HG02885 (cell line): Measurements from ENCODE around the gene FBLN2.
"Not testable (repeated sequence)": the region's sequence is repeated elsewhere in the genome, so short reads cannot be mapped to it uniquely, and the experiment has no call there.

Experiments
- ATAC-seq: cut with Tn5 transposase; IDR thresholded peaks from one replicate; pipeline ENCODE4 v1.9.1; 2021; ENCODE audit warnings: mild to moderate bottlenecking; ENCODE audit not compliant: unreplicated experiment, poor library complexity

Gene FBLN2

DNA sequence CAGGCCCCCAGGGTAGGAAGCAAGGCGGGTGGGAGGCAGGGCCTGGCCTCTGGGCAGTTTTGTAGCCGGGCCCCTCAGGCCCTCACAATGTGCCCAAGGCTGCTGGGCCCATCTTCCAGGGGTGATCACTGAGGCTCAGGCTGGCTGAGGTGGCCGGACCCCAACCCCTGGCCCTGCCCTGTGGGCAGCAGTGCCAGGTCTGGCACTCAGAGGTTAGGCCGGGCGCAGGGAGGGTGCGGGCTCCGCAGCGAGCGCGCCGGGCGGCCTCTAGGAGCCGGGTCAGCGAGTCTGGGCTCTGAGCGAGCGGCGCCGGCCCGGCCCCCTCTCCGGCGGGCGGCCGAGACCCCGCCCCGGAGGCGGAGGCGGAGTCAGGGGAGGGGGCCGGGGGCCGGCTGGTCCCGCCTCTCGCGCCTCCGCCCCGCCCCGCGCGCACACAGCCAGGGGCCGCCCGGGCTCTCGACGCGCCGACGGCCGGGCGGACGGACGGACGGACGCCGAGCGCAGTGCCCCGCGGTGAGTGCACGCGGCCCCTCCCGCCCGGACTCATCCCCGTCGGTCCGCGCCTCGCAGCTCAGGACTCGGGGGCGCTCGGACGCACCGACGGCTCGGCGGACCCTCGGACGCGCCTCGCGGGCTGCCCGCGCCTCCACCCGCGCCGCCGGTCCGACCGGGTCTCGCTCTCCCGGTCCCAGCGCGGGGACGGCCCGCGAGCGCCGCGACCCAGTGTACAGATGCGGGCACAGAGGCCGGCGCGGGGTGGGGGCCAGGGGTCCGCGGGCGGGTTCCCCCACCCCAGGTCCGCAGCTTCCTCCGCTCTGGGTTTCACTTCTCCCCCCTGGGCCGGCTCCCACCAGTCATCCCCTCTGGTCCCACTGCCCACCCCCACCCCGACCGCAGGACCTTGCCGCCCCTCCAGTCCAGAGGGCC lies at the start of gene FBLN2:
Gene FBLN2, plus strand, starts transcription at position 430 of the 927 bp plus-strand sequence. CDS start 21,231 bp downstream, outside the sequence.
- no peak for ATAC-seq

DNA sequence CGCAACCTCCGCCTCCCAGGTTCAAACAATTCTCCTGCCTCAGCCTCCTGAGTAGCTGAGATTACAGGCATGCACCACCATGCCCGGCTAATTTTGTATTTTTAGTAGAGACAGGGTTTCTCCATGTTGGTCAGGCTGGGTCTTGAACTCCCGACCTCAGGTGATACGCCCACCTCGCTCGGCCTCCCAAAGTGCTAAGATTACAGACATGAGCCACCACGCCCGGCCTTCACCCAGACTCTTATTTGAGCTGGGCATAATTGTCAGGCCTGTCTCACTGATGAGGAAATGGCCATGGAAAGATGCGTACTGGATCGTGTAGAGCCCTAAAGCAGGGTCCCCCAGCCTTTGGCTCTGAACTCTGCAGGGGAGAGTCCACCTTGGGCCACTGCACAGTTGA lies 49.7 kb upstream of the FBLN2 start:
- ATAC-seq: not testable (repeated sequence)

DNA sequence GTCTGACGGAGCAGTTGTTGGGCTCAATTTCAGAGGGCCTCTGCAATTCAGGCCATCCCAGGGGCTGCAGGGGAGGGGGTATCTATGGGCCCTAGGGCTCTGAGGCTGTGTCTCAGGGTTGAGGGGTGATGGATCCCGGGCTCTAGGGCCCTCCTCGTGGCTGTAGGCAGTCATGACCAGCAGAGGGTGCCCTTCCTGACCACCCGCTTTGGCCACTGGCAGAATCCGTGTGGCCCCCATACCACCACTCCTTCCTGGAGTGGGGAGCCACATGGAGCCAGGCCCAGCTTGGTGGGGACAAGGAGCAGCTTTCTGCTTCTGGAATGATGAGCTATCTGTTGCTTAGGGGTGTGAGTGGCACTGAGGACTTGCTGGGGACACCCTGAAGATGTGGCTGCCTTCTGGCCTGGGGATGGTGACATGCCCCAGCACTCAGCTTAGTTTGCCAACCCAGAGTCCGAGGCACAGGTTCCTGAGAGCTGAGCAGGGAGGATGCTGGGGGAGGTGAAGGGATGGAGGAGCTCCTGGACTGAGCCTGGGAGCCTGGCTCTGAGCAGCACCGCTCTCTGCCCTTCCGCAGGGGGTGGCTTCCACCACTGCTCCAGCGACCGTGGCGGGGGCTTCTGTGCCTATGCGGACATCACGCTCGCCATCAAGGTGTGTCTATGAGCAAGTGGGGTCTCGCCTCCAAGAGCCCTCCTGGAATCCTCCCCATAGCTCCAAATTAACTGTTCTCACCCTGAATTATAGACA lies 48.6 kb upstream of the FBLN2 start:
- peak; percentile 35 for ATAC-seq

DNA sequence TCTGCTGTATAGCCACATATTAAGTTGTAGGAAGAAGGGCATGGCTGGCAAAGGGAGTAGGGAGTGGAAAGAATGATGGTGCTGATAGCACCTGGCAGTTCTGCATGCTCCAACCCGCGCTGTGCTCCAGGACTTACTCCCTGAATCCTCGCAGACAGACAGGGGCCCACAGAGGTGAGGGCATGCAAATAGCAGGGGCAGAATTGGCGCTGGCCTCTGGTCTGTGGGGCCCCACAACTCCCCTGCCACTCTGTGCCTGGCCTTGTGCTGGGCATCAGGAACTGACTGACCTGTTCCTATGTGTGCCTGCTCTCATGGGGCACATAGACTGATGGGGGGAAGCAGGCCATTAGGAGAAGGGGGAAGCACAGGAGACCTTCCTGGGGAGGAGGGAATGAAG lies 47.9 kb upstream of the FBLN2 start:
- ATAC-seq: no peak

DNA sequence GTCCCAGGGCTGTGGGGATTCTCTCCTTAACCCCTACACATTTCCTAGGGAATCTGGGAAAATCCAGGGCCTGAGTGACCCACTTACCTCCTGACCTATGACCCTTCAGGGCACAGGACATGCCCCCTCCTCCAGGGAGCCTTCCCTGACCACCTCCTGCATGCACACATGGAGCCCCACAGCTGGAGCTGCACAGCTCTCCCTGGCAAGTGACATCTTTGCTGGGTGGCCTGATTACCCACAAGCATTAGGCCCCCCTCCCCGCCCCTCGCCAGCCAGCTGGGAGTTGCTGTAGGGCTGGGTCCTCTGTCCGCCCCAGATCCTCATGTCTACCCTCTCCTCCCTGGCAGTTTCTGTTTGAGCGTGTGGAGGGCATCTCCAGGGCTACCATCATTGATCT lies 47.4 kb upstream of the FBLN2 start:
- ATAC-seq: no peak

DNA sequence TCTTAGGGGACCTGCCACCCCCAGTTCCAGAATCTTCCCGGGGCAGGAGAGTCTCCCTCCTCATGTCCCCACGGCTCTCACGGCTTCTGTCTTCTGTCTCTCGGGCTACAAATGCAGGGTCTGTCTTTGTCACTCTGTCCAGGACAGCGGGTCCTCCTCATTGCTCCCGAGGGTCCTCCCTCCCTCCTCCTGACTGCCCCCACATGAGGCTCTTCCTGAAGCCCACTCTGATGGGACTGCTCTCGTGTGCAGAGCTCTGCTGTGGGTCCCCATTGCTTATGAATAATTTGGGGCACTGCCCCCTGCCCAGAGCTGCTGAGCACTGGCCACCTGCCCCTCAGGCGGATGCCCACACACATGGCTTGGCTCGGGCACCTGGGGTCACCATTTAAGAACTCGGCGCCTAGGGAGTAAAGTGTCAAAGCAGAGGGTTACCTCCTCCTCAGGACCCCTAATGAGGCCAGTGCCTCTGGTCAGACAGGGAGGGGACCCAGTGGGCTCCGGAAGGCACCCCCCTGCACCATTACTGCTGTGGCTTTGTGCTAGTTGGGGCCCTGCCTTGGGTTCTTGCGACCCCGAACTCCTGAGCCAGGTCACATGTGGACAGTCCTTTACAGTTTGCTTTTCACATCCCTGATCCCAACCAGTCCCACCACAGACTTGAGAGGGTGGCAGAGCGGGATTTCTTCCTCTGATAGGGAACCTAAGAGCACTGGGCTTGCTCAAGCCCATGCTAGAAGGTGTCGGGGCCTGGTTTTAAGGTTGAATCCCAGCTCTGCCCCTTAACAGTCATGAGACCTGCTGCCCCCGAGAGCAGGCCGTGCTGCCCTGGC lies 46.8 kb upstream of the FBLN2 start:
- no peak for ATAC-seq

DNA sequence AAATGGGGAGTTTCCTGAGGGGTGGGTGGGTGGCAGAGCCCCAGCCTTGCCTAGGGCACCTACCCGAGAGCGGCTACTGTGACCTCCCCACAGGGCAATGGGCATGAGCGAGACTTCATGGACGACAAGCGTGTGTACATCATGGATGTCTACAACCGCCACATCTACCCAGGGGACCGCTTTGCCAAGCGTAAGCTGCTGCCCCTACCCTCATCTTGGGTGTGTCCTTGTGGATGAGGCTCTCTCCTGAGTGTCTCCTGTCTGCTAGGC lies 46.2 kb upstream of the FBLN2 start:
- ATAC-seq: no peak

DNA sequence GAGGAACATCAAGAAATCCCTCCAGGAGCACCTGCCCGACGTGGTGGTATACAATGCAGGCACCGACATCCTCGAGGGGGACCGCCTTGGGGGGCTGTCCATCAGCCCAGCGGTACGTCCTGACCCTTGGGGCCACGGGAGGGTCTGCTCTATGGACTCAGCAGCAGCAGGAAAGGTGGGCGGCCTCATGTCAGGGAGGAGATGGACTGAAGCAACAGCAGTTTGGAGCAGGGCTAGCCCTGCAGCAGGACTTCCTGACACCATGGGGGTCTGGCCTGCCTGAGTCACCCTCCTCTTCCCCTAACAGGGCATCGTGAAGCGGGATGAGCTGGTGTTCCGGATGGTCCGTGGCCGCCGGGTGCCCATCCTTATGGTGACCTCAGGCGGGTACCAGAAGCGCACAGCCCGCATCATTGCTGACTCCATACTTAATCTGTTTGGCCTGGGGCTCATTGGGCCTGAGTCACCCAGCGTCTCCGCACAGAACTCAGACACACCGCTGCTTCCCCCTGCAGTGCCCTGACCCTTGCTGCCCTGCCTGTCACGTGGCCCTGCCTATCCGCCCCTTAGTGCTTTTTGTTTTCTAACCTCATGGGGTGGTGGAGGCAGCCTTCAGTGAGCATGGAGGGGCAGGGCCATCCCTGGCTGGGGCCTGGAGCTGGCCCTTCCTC lies 44.6 kb upstream of the FBLN2 start:
- ATAC-seq: no peak

DNA sequence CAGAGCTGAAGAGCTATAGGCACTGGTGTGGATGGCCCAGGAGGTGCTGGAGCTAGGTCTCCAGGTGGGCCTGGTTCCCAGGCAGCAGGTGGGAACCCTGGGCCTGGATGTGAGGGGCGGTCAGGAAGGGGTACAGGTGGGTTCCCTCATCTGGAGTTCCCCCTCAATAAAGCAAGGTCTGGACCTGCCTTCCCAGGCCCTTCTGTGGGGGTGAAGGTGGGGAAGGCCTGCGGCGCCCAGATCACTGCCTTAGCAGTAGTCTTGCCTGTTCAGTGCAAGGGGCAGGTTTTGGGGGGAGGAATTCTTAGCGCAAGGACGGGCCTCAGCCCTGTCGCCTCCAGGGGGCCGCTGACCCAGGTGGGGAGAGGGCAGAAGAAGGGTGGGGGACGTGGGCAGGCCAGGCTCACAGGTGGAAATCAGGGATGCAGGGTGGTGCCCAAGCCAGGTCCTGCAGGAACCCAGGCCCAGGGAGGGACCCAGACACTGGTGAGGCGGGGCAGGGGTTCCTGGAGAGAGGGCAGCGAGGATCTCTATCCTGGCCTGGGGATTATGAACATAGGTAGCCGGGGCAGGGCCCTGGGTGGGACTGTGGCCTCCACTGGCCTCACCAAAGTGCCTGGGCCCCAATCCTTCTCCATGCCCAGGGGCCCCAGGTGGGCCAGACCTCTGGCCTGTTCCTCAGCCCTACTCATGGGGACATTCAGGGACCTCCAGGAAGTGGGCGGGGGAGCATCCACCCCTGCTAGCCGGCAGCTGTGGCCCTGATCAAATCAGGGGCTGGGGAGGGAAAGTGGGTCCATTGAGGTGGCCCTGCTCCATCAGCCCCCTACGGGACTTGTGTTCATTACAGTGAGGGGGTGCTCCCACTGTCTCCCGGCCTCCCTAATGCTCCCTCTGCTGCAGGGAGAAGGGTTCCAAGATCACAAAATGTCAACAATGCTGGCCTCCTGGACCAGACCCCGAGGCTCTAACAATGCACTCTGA lies 43.5 kb upstream of the FBLN2 start:
- no peak for ATAC-seq

DNA sequence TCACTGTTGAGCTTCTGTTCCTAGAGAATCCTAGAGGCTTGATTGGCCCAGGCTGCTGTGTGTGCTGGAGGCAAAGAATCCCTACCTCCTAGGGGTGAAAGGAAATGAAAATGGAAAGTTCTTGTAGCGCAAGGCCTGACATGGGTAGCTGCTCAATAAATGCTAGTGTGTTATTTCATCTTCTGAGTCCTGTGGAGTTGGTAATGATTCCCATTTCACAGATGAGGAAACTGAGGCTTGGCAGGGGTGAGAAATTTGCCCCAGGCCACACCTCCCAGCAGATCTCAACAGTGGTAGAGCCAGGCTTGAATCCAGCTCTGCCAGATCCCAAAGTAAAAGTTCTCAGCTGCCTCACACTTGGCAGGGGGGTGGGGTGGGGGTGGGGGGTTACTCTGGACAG lies 42.7 kb upstream of the FBLN2 start:
- no peak for ATAC-seq

DNA sequence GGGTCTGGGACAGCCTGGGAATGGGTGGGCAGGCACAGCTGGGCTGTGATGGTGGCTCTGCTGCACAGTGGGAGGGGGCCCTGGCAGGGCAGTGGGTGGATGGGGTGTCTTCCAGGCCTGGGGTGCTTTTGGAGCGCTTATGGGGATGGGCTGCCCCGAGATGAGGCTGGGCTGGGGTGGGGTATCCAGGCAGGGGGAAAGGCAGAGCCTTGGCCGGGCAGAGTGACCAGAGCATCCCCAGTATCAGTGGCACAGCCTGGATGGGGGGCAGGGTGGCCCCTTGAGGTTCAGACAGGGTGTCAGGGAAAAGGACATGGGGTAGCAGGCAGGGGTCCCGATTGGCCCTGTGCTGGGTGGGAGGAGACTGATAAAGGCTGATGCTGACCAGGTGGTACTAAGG lies 42.2 kb upstream of the FBLN2 start:
- no peak for ATAC-seq

DNA sequence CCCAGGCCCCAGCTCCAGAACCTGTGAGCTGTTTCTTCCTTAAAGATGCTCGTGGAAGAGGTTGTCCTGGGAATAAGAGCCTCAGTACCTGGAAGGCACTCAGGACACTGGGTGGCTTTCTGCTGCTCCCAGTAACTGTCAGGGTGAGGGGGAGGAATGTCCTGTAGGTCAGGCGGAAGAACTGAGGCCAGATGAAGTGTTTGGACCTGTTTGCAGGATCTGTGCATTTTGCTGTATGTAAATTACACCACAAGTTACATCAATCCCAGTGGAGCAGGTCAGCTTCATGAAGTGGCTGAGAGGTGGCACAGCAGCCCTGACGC lies 41.7 kb upstream of the FBLN2 start:
- no peak for ATAC-seq

DNA sequence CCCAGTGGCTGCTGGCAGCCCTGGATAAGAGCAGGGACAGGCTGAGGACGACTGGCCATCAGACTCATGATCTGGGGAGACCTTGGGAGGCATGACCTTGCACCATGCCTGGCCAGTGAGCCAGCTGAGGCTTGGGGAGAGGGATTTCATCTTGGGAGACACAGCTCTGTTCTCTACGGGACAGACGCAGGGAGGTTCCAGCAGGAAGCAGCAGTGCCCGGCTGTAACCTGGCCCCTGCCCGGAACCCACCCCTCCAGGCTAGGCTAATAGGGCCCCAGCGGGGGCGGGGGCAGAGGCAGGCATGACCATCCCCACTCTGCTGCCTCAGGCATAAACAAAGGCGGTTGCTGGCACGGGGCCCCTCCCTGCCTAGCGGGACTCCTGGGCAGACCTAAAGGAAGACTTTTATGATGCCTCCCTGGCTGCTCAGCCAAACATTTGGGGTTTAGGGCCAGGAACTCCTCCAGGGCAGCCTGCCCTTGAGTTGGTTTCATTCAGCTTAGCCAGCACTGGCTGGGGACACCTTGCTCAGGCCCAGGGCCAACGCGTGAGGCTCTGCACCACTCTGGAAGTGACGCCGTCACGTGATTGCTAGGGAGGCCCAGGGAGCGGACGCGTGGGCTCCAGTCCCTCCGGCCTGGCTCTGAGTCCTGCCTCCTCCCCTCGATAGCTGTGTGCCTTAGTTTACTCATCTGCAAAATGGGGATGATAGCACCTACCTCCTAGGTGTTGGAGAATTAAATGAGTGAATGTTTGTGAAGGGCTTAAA lies 41.2 kb upstream of the FBLN2 start:
- no peak for ATAC-seq

DNA sequence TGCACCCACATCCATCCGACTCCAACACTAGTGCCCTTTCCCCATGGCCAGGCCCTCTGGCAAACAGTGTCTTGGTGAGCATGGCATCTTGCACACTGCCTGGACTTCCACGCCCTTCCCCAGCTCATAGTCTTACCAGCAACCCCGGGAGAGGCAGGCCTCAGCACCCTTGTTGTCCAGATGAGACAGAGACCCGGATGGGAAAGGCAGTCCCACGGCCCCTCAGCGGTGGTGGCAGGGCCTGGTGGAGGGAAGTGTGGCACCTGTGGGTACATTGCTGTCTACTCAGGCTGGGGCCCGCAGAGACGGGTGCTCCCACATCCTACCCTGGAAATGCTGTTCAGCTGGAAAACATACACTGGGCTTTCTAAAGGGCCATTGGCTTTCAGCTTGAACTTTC lies 40.4 kb upstream of the FBLN2 start:
- ATAC-seq: no peak

DNA sequence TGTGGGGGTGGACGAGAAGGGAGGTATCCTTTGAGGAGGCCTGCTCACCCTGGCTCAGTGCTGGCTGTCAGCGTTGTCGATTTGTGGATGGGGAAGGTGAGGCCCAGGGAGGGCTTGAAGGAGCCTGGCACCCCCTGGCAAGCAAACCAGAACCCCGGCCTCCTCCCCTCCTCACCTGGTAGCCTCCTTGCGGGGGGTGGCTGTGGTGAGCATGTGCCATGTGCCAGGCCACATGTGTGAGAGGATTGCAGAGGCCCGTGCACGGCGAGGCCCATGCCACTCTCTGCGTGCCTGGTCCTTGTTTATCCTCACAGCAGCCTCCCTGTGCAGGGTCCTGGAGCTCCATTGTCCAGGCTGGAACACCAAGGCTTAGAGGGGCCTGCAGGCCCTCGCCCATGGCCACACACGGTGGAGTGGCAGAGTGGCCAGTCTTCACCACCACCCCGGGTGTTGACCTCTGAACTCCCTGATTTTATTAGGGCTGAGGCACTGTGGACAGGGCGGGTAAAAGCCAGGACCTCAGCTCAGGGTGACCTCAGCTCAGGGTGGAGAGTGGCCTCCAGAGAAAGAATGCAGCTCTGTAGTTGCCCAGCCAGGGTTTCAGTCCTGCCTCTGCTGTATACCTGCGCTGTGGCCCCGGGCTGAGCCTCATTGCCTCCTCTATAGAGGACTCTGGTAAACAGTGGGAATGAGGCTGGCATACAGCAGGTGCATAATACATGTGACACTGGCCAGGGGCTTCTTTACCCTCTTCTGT lies 39.7 kb upstream of the FBLN2 start:
- no peak for ATAC-seq

DNA sequence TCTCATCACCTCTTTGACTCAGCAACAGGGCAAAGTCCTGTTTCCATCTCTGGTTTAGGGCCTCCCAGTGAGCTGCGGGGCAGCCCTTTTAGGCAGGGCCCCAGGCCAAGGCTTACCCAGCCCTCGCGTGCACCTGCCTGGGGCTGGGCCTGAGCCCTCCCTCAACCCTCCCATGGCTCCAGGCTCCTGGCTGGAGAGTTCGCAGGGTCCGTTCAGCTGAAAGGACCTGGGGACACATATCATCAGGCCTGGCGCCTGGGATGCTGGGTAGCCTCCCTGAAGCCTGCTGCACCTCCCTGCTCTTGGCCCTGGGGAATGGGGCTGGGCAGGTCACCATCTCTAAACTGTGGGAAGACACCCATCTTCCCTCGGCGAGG lies 39.1 kb upstream of the FBLN2 start:
- ATAC-seq: no peak

DNA sequence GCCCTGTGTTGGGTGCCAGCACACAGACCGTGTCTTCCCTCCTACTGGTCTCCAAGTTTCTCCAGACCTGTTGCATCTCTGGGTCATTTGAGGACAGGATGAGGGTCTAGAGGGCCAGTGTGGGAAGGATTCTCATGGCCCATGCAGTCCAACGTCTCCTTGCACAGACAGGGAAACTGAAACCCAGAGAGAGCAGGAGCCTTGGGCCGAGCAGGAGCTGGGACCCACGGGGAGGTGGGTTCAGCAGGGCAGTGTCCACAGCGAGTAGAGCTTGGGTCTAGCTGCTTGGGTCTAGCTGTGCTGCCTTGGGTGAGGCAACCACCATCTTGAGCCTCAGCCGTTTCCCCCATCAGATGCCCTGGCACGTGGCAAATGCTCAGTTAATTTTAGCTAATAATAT lies 36.5 kb upstream of the FBLN2 start:
- no peak for ATAC-seq
